H9 (cell line): Measurements from ENCODE around the gene VAV3. TPM values are rescaled to one million over a fixed set of nuclear protein-coding genes. Genes with fewer than 3 reads are reported as not detected.

Source experiments
- DNase-seq: peaks from one replicate; pipeline ENCODE4 v3.0.0-alpha.2; 2017
- H2AFZ ChIP-seq: one replicate; pipeline ENCODE4 v1.6.1; 2013; ENCODE audit warnings: mild to moderate bottlenecking, low read length, control low read depth, moderate library complexity
- H2AK5ac ChIP-seq: 2 replicates; pipeline ENCODE4 v1.6.1; 2013; ENCODE audit warnings: low read length, control low read depth, mixed read lengths; ENCODE audit not compliant: insufficient read length
- H2BK120ac ChIP-seq: one replicate; pipeline ENCODE4 v1.6.1; 2013; ENCODE audit warnings: low read depth, mild to moderate bottlenecking, low read length, control low read depth, inconsistent platforms; ENCODE audit not compliant: poor library complexity, severe bottlenecking
- H2BK12ac ChIP-seq: 2 replicates; pipeline ENCODE4 v1.6.1; 2013; ENCODE audit warnings: low read length, control low read depth, mixed read lengths, low read depth; ENCODE audit not compliant: insufficient read length
- H2BK15ac ChIP-seq: 2 replicates; pipeline ENCODE4 v1.6.1; 2013; ENCODE audit warnings: low read depth, low read length, control low read depth
- H2BK20ac ChIP-seq: one replicate; pipeline ENCODE4 v1.6.1; 2013; ENCODE audit warnings: low read depth, mild to moderate bottlenecking, low read length, control low read depth, inconsistent platforms; ENCODE audit not compliant: poor library complexity, severe bottlenecking
- H2BK5ac ChIP-seq: 2 replicates; pipeline ENCODE4 v1.6.1; 2013; ENCODE audit warnings: low read length, control low read depth, mixed read lengths; ENCODE audit not compliant: insufficient read length
- H3K14ac ChIP-seq: 2 replicates; pipeline ENCODE4 v1.6.1; 2013; ENCODE audit warnings: low read length, control low read depth; ENCODE audit not compliant: insufficient read depth
- H3K18ac ChIP-seq: 2 replicates; pipeline ENCODE4 v1.6.1; 2013; ENCODE audit warnings: low read depth, mild to moderate bottlenecking, mixed read lengths, low read length, control low read depth; ENCODE audit not compliant: insufficient read length
- H3K23ac ChIP-seq: 2 replicates; pipeline ENCODE4 v1.6.1; 2013; ENCODE audit warnings: low read length, control low read depth, mixed read lengths, low read depth; ENCODE audit not compliant: insufficient read length
- H3K23me2 ChIP-seq: 2 replicates; pipeline ENCODE4 v1.6.1; 2013; ENCODE audit warnings: low read depth, mild to moderate bottlenecking, mixed read lengths, low read length, control low read depth; ENCODE audit not compliant: insufficient read length, poor library complexity, severe bottlenecking
- H3K27ac ChIP-seq: 2 replicates; pipeline ENCODE4 v1.5.1; 2013; ENCODE audit warnings: low read length, control low read depth, mixed read lengths, low read depth; ENCODE audit not compliant: insufficient read length
- H3K27me3 ChIP-seq: 2 replicates; pipeline ENCODE4 v1.6.1; 2013; ENCODE audit warnings: low read length, control low read depth, inconsistent platforms; ENCODE audit not compliant: insufficient read depth
- H3K4ac ChIP-seq: 2 replicates; pipeline ENCODE4 v1.6.1; 2013; ENCODE audit warnings: low read depth, mild to moderate bottlenecking, control low read depth, inconsistent platforms, low read length, moderate library complexity
- H3K4me1 ChIP-seq: 2 replicates; pipeline ENCODE4 v1.6.1; 2013; ENCODE audit warnings: low read length, control low read depth, inconsistent platforms; ENCODE audit not compliant: insufficient read depth
- H3K4me2 ChIP-seq: 2 replicates; pipeline ENCODE4 v1.6.1; 2013; ENCODE audit warnings: low read length, control low read depth, mixed read lengths; ENCODE audit not compliant: insufficient read length, insufficient read depth
- H3K56ac ChIP-seq: 2 replicates; pipeline ENCODE4 v1.6.1; 2013; ENCODE audit warnings: low read depth, mild to moderate bottlenecking, mixed read lengths, low read length, control low read depth; ENCODE audit not compliant: insufficient read length
- H3K79me1 ChIP-seq: 2 replicates; pipeline ENCODE4 v1.6.1; 2013; ENCODE audit warnings: low read depth, mild to moderate bottlenecking, moderate library complexity, low read length, control low read depth, inconsistent platforms; ENCODE audit not compliant: insufficient read depth, poor library complexity, severe bottlenecking
- H3K79me2 ChIP-seq: 2 replicates; pipeline ENCODE4 v1.6.1; 2013; ENCODE audit warnings: low read length, control low read depth, inconsistent platforms; ENCODE audit not compliant: insufficient read depth
- H3K9ac ChIP-seq: 2 replicates; pipeline ENCODE4 v1.6.1; 2013; ENCODE audit warnings: low read length, control low read depth, mixed read lengths; ENCODE audit not compliant: insufficient read length; ENCODE audit errors: extremely low read depth
- H3K9me3 ChIP-seq: one replicate; pipeline ENCODE4 v1.6.1; 2013; ENCODE audit warnings: low read depth, low read length, inconsistent platforms; ENCODE audit not compliant: control insufficient read depth
- H3T11ph ChIP-seq: one replicate; pipeline ENCODE4 v1.6.1; 2013; ENCODE audit warnings: mild to moderate bottlenecking, low read length, control low read depth, inconsistent platforms
- H4K20me1 ChIP-seq: one replicate; pipeline ENCODE4 v1.6.1; 2013; ENCODE audit not compliant: control insufficient read depth, insufficient read length, insufficient read depth
- H4K5ac ChIP-seq: 2 replicates; pipeline ENCODE4 v1.6.1; 2013; ENCODE audit warnings: low read depth, mild to moderate bottlenecking, mixed read lengths, low read length, control low read depth; ENCODE audit not compliant: insufficient read length
- H4K8ac ChIP-seq: replicated peaks from 2 replicates; pipeline ENCODE4 v1.6.1; 2013; ENCODE audit warnings: low read length, control low read depth, mixed read lengths, low read depth; ENCODE audit not compliant: insufficient read length
- H4K91ac ChIP-seq: 2 replicates; pipeline ENCODE4 v1.6.1; 2013; ENCODE audit warnings: low read depth, mild to moderate bottlenecking, moderate library complexity, mixed read lengths, low read length, control low read depth; ENCODE audit not compliant: insufficient read length
- H3K27ac Mint-ChIP-seq, 3 experiments: 2 replicates in 2 of 3; 3 replicates in 1 of 3; pipeline ENCODE4 v1.8.0; 2020 to 2021; ENCODE audit warnings: mixed read lengths in 3 of 3, mild to moderate bottlenecking in 1 of 3, moderate library complexity in 1 of 3
- H3K27me3 Mint-ChIP-seq: 2 replicates; pipeline ENCODE4 v1.8.0; 2021; ENCODE audit warnings: low read depth, mild to moderate bottlenecking, moderate library complexity, mixed read lengths
- H3K36me3 Mint-ChIP-seq, 3 experiments: 2 replicates in 2 of 3; 3 replicates in 1 of 3; pipeline ENCODE4 v1.8.0; 2020 to 2021; ENCODE audit warnings: low read depth in 3 of 3, mixed read lengths in 3 of 3; ENCODE audit not compliant: insufficient read depth in 1 of 3
- H3K4me1 Mint-ChIP-seq, 2 experiments: 2 replicates each; pipeline ENCODE4 v1.8.0; 2020; ENCODE audit warnings: mixed read lengths in 2 of 2
- H3K4me3 Mint-ChIP-seq, 2 experiments: 2 replicates in 1 of 2; 3 replicates in 1 of 2; pipeline ENCODE4 v1.8.0; 2020 to 2021; ENCODE audit warnings: mild to moderate bottlenecking in 2 of 2, mixed read lengths in 2 of 2, moderate library complexity in 1 of 2
- H3K9me3 Mint-ChIP-seq, 2 experiments: 2 replicates in 1 of 2; 3 replicates in 1 of 2; pipeline ENCODE4 v1.8.0; 2020; ENCODE audit warnings: mild to moderate bottlenecking in 2 of 2, mixed read lengths in 2 of 2, moderate library complexity in 1 of 2
- CTCF ChIP-seq: fragments of 200-600 bp; sonication (generic); conservative IDR thresholded peaks from 3 replicates; pipeline ENCODE4 v1.8.0; 2021; ENCODE audit warnings: antibody characterized with exemption, mild to moderate bottlenecking
- WGBS: extraction: QIAGEN DNeasy Blood & Tissue Kit; methylation state at CpG from one replicate; pipeline ENCODE4 v1.1.7; 2013; ENCODE audit warnings: missing lambda C conversion rate, low lambda C conversion rate, mixed read lengths; ENCODE audit not compliant: insufficient read length; ENCODE audit errors: extremely low coverage; 5-methylcytosine and 5-hydroxymethylcytosine counted together
- total RNA-seq: library from RNA; stranded (reverse); gene quantifications from 2 replicates; pipeline ENCODE4 v1.2.1, GENCODE V29; 2021

Gene VAV3
- total RNA-seq, 1 experiment from 2014 or later, result 5.1 TPM

GRCh38 chr1:107865627-107866026 lies 99.4 kb downstream of the VAV3 start:
- no peak overlapping the region for H3K4me2 ChIP-seq
- Mint-ChIP-seq H3K4me1 (peaks cover 61 to 68% of the 10 kb centered on the region in 2 experiments), H3K27ac (no peak overlapping the region; a peak in 1 of 7 replicates), H3K4me3 (no peak overlapping the region), H3K9me3 (peaks cover 9 to 13% of the 10 kb centered on the region in 2 experiments), H3K27me3 (no peaks in the 10 kb centered on the region; the same call in 1 of the 2 replicates), H3K36me3 (peaks cover 10 to 20% (median 15%) of the 10 kb centered on the region in 3 experiments)
- no peaks in the 10 kb centered on the region for H3K79me1 ChIP-seq
- H4K91ac ChIP-seq, result no peak overlapping the region
- no peaks in the 10 kb centered on the region for H3K79me2 ChIP-seq
- no peak overlapping the region for H3K4ac ChIP-seq
- no peak overlapping the region for H3K18ac ChIP-seq
- no peak overlapping the region for H3K56ac ChIP-seq
- no CpG with 5 or more reads among the region's 1 CpG for WGBS
- no peak overlapping the region for H2BK5ac ChIP-seq
- no peak overlapping the region for H2AK5ac ChIP-seq
- no peak overlapping the region for H3K14ac ChIP-seq
- no peaks in the 10 kb centered on the region for H3K23me2 ChIP-seq
- H3K4me1 ChIP-seq, result peaks cover 6% of the 10 kb centered on the region
- H2AFZ ChIP-seq, result no peak overlapping the region
- H3T11ph ChIP-seq, result no peak overlapping the region
- no peak overlapping the region for H2BK20ac ChIP-seq
- no peak overlapping the region for H4K5ac ChIP-seq
- H3K9ac ChIP-seq, result no peak overlapping the region
- no peak for DNase-seq
- no peak overlapping the region for H2BK120ac ChIP-seq
- H4K8ac ChIP-seq, result no peak overlapping the region
- TF ChIP-seq CTCF, result no peak
- H3K23ac ChIP-seq, result no peak overlapping the region
- no peaks in the 10 kb centered on the region for H3K9me3 ChIP-seq
- no peaks in the 10 kb centered on the region for H3K27me3 ChIP-seq
- H4K20me1 ChIP-seq, result no peaks in the 10 kb centered on the region
- H2BK12ac ChIP-seq, result no peak overlapping the region
- H3K27ac ChIP-seq, result no peak overlapping the region
- no peak overlapping the region for H2BK15ac ChIP-seq
